Liver (tissue), 9 donors: Measurements from ENCODE around the gene POU5F1. TPM values are rescaled to one million over a fixed set of nuclear protein-coding genes. Genes with fewer than 3 reads are reported as not detected.

Experiments
- DNase-seq: peaks from one replicate; pipeline ENCODE4 v3.0.0-alpha.2; 2017; ENCODE audit warnings: low spot score
- H3K27ac ChIP-seq, 2 donors: one replicate each; pipeline ENCODE4 v1.7.0; 2013; ENCODE audit warnings: inconsistent platforms in 2 of 2, low read length in 2 of 2, control low read depth in 1 of 2, low read depth in 1 of 2, mild to moderate bottlenecking in 1 of 2
- H3K27me3 ChIP-seq, 4 donors: one replicate each; pipeline versions ENCODE4 v1.6.1 to v1.7.0; 2013; ENCODE audit warnings: low read length in 3 of 4, inconsistent platforms in 1 of 4, mild to moderate bottlenecking in 1 of 4, moderate library complexity in 1 of 4; ENCODE audit not compliant: control insufficient read depth in 4 of 4, insufficient read depth in 4 of 4
- H3K36me3 ChIP-seq, 4 donors: one replicate each; pipeline versions ENCODE4 v1.6.1 to v1.7.0; 2013; ENCODE audit warnings: low read length in 3 of 4, mild to moderate bottlenecking in 3 of 4, low read depth in 1 of 4, moderate library complexity in 1 of 4; ENCODE audit not compliant: control insufficient read depth in 4 of 4, insufficient read depth in 3 of 4
- H3K4me1 ChIP-seq, 4 donors: one replicate each; pipeline versions ENCODE4 v1.6.1 to v1.7.0; 2013; ENCODE audit warnings: low read length in 3 of 4, mild to moderate bottlenecking in 3 of 4, moderate library complexity in 1 of 4; ENCODE audit not compliant: control insufficient read depth in 4 of 4, insufficient read depth in 4 of 4
- H3K4me3 ChIP-seq, 3 donors: one replicate each; pipeline versions ENCODE4 v1.6.1 to v1.7.0; 2013; ENCODE audit warnings: low read length in 3 of 3, control low read depth in 1 of 3, low read depth in 1 of 3, mild to moderate bottlenecking in 1 of 3
- H3K9ac ChIP-seq, 2 donors: one replicate each; pipeline ENCODE4 v1.7.0; 2013; ENCODE audit warnings: low read length in 2 of 2, mild to moderate bottlenecking in 2 of 2, moderate library complexity in 2 of 2, control low read depth in 1 of 2, low read depth in 1 of 2
- H3K9me3 ChIP-seq, 4 donors: one replicate each; pipeline versions ENCODE4 v1.6.1 to v1.7.0; 2013; ENCODE audit warnings: low read length in 3 of 4; ENCODE audit not compliant: control insufficient read depth in 4 of 4
- ATF3 ChIP-seq: IDR thresholded peaks from 2 replicates; pipeline ENCODE4 v1.6.1; 2016; ENCODE audit warnings: antibody characterized with exemption
- CTCF ChIP-seq: fragments of 150-350 bp; IDR thresholded peaks from 2 replicates; pipeline ENCODE4 v1.5.1; 2017; ENCODE audit warnings: improper control_type of control experiment, low read depth, low read length; ENCODE audit not compliant: missing input control
- EGR1 ChIP-seq, 2 donors: IDR thresholded peaks; 2 replicates each; pipeline ENCODE4 v1.6.1; 2016 to 2018; ENCODE audit warnings: antibody characterized with exemption in 2 of 2, low read depth in 2 of 2
- FOXA1 ChIP-seq: IDR thresholded peaks from 2 replicates; pipeline ENCODE4 v1.6.1; 2016; ENCODE audit warnings: antibody characterized with exemption
- FOXA2 ChIP-seq: IDR thresholded peaks from 2 replicates; pipeline ENCODE4 v1.6.1; 2016; ENCODE audit warnings: antibody characterized with exemption
- GABPA ChIP-seq, 2 donors: IDR thresholded peaks in 1 of 2; conservative IDR thresholded peaks in 1 of 2; 2 replicates each; pipeline ENCODE4 v1.6.1; 2016; ENCODE audit warnings: antibody characterized with exemption in 2 of 2, mild to moderate bottlenecking in 1 of 2, moderate library complexity in 1 of 2
- HNF4A ChIP-seq, 2 donors: conservative IDR thresholded peaks; 2 replicates each; pipeline ENCODE4 v1.6.1; 2016; ENCODE audit warnings: antibody characterized with exemption in 2 of 2, mild to moderate bottlenecking in 2 of 2
- MAX ChIP-seq: IDR thresholded peaks from 2 replicates; pipeline ENCODE4 v1.6.1; 2016; ENCODE audit warnings: antibody characterized with exemption
- NR2F2 ChIP-seq: IDR thresholded peaks from 2 replicates; pipeline ENCODE4 v1.6.1; 2016; ENCODE audit warnings: antibody characterized with exemption
- REST ChIP-seq: IDR thresholded peaks from 2 replicates; pipeline ENCODE4 v1.6.1; 2016; ENCODE audit warnings: antibody characterized with exemption, mild to moderate bottlenecking
- RXRA ChIP-seq, 2 donors: IDR thresholded peaks; 2 replicates each; pipeline ENCODE4 v1.6.1; 2017 to 2018; ENCODE audit warnings: antibody characterized with exemption in 2 of 2, mild to moderate bottlenecking in 1 of 2
- TAF1 ChIP-seq: conservative IDR thresholded peaks from 2 replicates; pipeline ENCODE4 v1.6.1; 2016; ENCODE audit warnings: antibody characterized with exemption, mild to moderate bottlenecking
- YY1 ChIP-seq: IDR thresholded peaks from 2 replicates; pipeline ENCODE4 v1.6.1; 2016; ENCODE audit warnings: antibody characterized with exemption, mild to moderate bottlenecking
- WGBS: extraction: QIAGEN DNeasy Blood & Tissue Kit; methylation state at CpG from one replicate; pipeline ENCODE4 v1.1.7; 2013; 5-methylcytosine and 5-hydroxymethylcytosine counted together
- polyA plus RNA-seq, 2 donors: library from polyadenylated mRNA; stranded (reverse) in 1 of 2; unstranded in 1 of 2; fragments of 200-250 nt in 1 of 2; fragments of >200 nt in 1 of 2; fragmentation: Nextera tagmentation in 1 of 2; extraction: Ambion mirVana in 1 of 2; gene quantifications; one replicate each; pipeline versions ENCODE4 v1.2.1 to v1.2.3, GENCODE V29; 2013 to 2015
- total RNA-seq, 2 donors: library from RNA; depleted of rRNA; stranded (reverse); fragments of >200 nt; gene quantifications; one replicate each; pipeline ENCODE4 v1.2.3, GENCODE V29; 2014
- donor health status: healthy.
- donor health status: healthy.
- donor health status: healthy.
- donor health status: healthy.
- donor health status: healthy.

POU5F1 gene
- total and polyA plus RNA-seq, 4 donors: 0.32 to 3.2 TPM; not detected in 2

GRCh38 chr6:31143148-31143547, 27.3 kb downstream of the POU5F1 start:
- Histone ChIP-seq H3K36me3 (peaks cover 0 to 8% (median 5%) of the 10 kb centered on the region in 4 donors), H3K9ac (no peak overlapping the region), H3K4me1 (no peaks in the 10 kb centered on the region), H3K27ac (no peak overlapping the region), H3K9me3 (no peaks in the 10 kb centered on the region), H3K4me3 (no peak overlapping the region), H3K27me3 (no peaks in the 10 kb centered on the region)
- TF ChIP-seq TAF1 (no peak), FOXA1 (no peak), ATF3 (no peak), RXRA (IDR thresholded peaks at IDR 0.05) (no peak), MAX (no peak), NR2F2 (no peak), CTCF (no peak), YY1 (no peak), FOXA2 (no peak), HNF4A (conservative IDR thresholded peaks at IDR 0.05) (no peak), EGR1 (IDR thresholded peaks at IDR 0.05; ENCODE audit: low read depth in 2 of 2) (no peak)
- WGBS: 80% methylated on average over 11 of the region's 11 CpGs
- DNase-seq: no peak

- Histone ChIP-seq H3K9me3 (no peaks in the 10 kb centered on the region), H3K4me1 (peaks cover 0 to 5% (median 4%) of the 10 kb centered on the region in 4 donors), H3K27me3 (no peaks in the 10 kb centered on the region), H3K9ac (no peak overlapping the region), H3K27ac (no peak overlapping the region), H3K4me3 (no peak overlapping the region), H3K36me3 (peaks cover 0 to 8% (median 5%) of the 10 kb centered on the region in 4 donors)
- WGBS: 67% methylated on average over 2 of the region's 2 CpGs
- TF ChIP-seq REST (no peak), ATF3 (no peak), GABPA (IDR thresholded peaks at IDR 0.05 in 1 of 2, conservative IDR thresholded peaks at IDR 0.05 in 1 of 2) (no peak), CTCF (no peak), FOXA2 (no peak), YY1 (no peak), MAX (no peak), FOXA1 (no peak), EGR1 (IDR thresholded peaks at IDR 0.05; ENCODE audit: low read depth in 2 of 2) (no peak), HNF4A (conservative IDR thresholded peaks at IDR 0.05) (no peak)
- DNase-seq: no peak
These were observed 28.1 kb downstream of the POU5F1 start for GRCh38 chr6:31142361-31142761.
